ENCODE measurements around the gene BCL11B.
"Not testable (repeated sequence)": the region's sequence is repeated elsewhere in the genome, so short reads cannot be mapped to it uniquely, and the experiment has no call there.

The BCL11B gene

GRCh38 chr14:99236386-99237138 lies 35.4 kb downstream of the BCL11B start:
- no peak for DNase-seq

GRCh38 chr14:99235582-99236320 lies 36.2 kb downstream of the BCL11B start:
- DNase-seq = no peak

GRCh38 chr14:99234961-99235571 lies 36.9 kb downstream of the BCL11B start:
- no peak for DNase-seq

DNA sequence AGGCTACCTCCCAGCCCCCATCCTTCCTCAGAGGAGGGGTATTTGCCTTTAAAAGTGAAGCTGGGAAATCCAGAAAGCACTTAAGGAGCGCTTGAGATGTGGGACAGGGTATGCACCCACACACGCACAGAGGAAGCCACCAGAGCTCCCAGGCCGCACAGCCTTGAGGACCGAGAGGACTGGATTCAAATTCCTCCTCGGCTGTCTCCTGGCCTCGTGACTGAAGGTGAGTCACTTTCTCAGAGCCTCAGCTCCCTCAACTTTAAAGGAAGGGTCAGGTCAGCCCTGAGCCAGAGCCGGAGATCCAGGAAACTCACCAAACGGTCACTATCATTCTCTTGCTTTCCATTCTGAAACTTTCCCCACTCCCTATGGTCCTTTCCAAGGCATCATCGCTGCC lies 37.6 kb downstream of the BCL11B start:
- no peak for DNase-seq

- DNase-seq = no peak
Measured at GRCh38 chr14:99233222-99234035, 38.6 kb downstream of the BCL11B start.

DNA sequence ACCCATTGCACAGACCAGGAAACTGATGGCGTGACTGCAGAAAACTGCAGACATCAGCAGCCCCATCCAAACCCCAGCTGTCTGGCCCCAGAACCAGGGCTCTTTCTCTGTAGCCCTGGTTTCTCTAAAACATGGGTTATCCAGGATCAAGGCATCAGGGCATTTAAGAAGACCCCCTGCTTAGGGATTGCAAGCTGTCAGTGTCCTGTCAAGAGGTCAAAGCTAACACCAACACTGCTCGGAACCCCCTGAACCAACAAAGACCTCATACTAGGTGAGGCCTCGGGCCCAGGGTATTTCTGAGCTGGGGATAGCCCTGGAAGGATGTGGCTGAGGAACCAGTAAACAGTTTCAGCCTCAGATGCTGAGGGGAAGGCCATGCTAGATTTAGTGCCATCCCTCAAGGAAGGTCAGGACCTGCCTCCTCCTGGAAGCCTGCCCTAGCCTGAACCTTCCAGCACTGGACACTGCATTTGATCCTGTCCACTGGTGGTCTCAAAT lies 39.2 kb downstream of the BCL11B start:
- no peak for DNase-seq

DNA sequence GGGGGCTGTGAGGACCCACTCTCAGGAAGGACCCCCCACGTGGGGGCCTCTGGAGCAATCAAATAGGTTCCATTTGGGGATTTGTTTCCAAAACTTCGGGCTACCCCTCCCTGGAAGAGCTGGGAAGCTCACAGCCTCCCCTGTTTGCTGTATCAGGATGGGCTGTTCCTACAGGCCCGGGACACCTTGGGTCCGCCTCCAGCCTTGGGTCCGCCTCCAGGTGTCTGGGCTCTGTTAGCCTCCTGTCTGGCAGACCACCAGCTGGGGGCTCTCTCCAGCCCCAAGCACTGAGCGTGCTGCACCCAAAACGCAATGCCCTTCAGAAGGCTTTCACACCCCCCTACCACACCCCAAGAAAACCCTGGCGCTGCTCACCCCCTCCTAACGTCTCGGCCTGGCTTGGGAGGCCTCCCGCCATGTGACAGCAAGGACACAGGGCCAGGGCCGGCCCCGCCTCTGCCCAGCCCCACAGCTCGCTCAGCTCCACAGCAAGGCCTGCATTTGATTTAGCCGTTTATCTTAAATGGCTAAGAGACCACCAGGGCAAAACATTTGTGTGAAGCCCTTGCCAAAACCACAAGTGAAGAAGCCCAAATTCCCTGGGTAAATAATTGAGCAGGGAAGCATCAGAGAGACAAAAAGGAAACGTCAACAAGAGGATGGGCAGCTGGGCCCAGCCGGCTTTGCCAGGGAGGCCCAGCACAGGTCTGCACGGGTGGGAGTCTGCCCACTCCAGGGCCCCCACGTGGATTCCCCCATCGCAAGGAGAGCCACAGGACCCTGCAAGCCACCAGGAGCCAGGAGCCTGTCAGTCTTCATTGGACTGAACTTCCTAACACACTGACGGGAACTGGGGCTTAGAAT lies 39.9 kb downstream of the BCL11B start:
- no peak for DNase-seq

DNA sequence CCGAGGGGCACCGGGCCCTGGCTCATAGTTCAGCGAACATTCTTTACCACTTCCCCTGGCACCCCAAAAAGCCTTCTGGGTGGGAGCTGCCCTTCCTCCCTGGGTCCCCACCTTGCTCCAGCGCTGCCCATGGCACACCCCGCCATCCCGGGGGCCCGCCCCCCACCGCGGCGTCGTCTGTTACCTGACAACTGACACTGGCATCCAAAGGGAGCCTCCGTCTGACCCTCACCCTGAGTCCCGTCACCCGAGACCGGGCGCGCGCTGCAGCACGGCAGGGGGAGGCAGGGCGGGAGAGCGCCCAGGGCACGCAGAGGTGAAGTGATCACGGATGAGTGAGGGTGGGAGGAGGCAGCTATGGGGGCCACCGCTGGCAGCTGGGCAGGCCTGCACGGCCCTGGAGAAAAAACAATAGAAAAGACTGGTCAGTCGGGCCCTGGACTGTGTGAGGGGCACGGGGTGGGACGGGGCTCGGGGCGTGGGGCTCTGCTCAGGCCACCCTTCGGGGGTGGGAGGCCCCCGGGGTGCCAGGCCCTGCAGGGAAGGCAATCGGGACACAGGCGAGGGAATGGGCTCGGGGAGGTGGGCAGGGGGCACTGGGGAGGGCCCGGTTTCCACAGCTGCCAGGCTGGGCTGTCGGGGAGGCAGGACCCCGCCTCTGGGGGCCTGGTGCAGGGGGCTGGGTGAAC lies 40.7 kb downstream of the BCL11B start:
- no peak for DNase-seq

DNA sequence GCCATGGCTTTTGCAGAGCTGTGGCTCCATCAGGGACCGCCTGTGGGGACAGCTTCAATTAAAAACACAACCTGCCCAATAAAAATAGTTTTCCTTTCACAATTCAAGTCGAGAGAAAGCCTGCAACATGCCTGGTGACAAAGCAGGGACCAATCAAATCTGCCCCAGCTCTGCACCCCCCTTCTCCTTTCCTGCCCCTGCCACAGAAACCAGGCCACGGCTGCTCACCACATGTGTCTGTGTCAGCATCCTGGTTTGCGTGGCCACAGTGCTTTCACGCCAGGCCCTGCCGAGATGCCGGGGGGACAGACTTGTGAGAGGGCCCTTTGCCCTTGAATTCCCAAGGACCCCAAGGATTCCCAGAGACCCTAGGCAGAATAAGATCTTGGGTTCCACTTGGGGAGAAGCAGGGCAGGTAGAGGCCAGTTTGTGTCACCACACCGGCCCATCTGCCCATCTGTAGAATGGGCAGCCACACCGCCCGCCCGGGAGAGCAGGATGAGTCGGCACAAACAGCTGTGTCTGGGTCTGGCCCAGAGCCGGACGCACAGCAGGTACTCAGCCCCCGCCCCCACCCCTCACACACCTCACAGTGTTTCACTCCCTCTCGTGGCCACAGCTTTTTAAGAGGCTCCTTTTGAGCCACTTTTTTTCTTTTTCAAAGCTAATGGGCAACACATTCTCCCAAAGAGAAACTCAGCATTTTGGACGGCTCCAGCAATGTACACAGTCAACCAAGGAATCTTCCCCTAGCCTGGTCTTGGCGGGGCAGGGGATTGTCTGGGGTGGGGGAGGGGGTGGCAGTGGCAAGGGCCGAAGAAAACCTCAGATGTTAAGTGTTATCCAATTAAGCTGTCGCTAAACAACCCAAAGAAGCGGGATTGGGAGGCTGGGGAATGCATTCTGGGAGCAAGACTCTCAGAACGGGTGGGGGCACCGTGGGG lies 41.5 kb downstream of the BCL11B start:
- DNase-seq = no peak

DNA sequence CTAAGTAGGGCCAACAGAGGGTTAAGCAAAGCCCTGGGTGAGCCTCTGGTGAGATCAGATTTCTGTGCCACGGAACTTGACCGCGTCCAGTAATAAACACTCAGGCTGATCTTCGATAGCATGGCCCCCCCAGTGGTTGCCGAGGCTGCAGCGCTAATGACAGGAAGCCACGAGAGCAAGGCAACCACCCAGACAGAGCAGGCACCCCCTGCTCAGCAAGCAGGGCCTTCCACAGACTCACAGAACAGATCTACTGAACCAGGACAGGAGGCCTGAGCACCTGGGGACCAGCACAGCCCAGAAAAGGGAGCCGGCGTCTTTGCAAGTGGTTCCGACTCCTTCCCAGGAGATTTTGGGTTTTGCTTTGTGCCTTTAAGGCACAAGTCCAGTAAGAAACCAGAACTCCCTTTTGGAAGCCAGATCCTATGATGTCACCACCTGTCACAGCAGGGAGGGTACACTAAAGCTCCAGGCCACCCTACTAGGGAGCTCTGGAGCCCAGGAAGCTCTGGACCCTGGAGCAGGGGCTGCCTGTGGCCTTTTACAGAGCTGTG lies 42.3 kb downstream of the BCL11B start:
- DNase-seq = no peak

DNA sequence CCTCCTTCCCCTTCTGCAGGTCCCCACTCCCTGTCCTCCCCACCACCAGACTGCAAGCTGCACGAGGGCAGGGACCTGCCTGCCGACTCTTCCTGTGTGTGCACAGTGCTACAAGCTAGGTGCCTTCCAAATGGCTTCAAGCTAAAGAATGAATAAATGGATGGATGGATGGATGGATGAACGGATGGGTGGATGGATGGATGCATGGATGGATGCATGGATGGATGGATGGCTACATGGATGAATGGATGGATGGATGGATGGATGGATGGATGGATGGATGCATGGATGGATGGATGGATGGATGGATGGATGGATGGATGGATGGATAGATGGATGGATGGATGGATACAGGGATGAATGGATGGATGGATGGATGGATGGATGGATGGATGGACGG lies 43.2 kb downstream of the BCL11B start:
- not testable (repeated sequence) for DNase-seq

- DNase-seq = no peak
Measured at GRCh38 chr14:99226687-99227086, 45.3 kb downstream of the BCL11B start.

DNA sequence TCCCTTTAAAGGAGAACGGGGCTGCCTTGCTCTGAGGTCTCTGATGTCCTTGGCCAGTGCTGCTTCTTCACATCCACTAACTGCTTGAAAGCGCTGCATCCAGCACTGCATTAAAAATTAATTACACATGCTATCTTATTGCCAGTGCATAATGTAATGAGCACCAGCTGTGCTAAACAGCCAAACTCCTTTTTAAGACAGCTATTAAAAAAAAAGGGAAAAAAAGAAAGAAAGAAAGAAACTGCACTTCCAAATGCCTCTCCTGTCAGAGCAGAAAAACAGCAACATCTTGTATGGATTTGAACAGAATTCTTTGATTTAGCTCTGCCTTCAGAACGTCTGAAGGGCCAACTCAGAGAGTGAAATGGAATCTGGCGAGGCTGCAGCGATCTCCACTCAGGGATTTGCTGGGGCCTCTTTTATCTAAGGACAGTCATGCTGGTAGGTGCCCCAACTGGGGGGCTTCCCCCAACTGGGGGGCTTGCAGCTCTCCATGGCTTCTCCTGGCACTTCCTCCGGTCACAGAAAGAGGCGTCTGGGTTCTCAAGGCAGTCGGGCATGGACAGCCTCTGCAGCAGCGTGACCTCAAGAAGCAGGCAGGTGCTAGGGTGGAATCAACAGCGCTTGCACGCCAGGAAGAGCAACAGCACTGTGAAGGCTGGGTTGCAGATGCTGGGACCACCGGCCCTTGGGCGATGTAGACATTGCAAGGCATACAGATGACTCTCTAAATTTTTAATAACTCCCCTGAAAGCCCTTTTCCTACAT lies 46.4 kb downstream of the BCL11B start:
- no peak for DNase-seq

DNA sequence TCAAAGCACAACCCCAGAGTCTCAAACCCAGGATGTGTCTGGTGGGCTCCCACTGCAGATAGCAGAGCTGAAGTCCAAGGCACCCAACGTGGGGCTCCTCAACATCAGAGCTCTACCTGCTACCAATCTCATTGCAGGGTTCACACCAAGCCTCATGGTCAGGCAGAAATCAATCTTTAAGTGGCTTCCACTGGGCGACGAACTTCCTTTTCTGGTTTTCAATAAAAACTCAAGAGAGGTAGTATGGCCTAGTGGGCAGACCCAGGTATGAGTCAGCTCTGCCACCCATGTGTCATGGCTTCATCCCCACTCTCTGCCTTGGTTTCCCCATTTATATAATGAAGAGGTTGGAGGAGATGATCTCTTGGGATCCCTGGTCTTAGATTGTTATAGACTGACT lies 47.0 kb downstream of the BCL11B start:
- no peak for DNase-seq

DNA sequence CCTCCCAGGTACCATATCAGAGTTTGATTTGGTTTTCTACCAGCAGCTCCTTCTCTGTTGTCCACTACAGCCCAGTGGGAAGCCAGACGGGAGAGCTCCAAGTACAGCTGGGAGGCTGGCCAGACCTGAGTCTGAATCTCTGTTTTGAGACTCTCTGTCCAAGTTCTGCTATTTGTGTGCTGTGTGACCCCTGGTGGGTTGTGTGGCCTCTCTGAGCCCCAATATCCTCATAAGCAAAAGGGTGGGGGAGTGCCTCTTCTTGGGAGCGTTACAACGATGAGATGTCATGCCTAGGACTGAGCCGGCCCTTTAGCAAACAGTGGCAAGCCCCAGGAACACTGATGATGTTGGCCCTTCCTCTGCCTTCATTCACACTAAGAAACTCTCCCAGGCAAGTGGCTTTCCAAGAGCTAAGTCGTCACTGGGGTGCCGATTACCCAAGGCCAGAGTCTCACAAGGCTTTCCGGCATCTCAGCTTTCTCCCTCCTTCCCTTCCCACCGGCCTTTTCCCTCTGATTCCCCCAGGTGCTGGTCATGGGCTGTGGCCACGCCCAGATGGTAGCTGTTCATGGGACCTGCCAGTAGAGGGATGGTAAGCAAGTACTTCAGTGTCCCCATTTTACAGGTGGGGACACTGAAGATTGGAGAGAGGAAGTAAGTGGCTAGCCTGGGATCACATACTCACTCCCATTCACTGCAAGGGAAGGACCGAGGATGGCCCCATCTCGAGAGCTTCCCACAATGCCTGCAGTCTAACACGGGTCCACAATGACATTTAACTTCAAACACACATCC lies 47.7 kb downstream of the BCL11B start:
- DNase-seq = no peak

DNA sequence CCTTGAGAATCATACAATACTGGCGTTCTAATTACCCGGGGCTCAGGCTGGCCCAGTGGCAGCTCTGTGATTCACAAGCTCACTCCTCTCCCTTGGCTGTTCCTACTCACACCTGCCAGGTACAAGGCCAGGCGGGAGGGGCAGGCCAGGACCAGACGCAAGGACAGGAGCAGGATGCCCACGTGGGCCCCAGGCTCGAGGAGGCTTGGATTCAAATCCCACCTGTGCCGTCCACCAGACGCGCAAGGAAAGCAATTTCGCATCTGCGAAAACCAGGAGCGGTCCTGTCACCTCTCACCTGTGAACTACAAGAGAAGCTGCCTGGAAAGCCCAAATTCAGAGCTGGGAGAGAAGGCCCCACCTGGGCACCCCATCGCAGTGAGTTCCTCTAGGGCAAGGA lies 50.6 kb downstream of the BCL11B start:
- DNase-seq = no peak

DNA sequence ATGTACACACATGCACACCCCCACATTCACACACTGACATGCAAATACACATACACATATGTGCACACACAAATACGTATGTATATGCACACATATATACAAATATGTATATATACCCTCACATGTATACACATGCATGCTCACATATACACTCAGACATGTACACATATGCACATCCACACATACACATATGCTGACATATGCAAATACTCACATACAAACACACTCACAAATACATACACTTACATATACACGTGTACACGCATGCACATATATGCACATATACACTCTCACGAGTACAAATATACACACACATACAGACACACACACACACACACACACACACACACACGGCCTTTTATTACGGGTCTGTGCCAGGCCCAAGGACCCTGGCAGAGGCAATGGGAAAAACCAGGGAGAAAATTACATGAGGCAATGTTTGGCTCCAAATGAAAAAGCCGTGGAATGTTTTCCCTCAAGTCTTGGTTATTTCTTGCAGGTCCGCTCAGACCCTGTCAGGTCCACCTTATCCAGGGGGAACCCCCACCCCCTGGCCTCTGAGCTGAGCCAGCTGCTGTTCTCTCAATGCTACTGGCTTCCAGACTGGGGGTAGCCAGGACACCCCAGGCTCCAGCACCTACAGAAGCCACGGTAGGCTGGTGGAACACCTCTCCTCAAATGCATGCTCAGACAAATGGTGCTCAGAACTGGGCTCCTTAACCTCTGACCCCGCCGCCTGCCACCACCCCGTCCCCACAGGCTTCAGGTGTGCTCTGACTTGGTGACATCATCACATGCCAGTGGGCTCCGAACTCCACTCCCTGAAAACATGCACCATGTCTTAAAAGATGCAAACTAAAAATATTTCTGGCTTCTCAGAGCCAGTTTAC lies 54.7 kb downstream of the BCL11B start:
- no peak for DNase-seq
